Astrocyte (in vitro differentiated cells and primary cell): ENCODE measurements around the gene DCLRE1C.

ENCODE experiments used
- CTCF ChIP-seq: IDR thresholded peaks from 2 replicates; pipeline ENCODE4 v1.5.1; 2011; ENCODE audit warnings: low read depth, mild to moderate bottlenecking, inconsistent platforms, low read length, moderate library complexity; ENCODE audit not compliant: insufficient read depth
- EZH2 ChIP-seq: IDR thresholded peaks from 2 replicates; pipeline ENCODE4 v1.6.1; 2012; ENCODE audit warnings: mild to moderate bottlenecking, low read length, inconsistent platforms; ENCODE audit not compliant: insufficient read depth

- TF ChIP-seq EZH2 (no peak), CTCF (no peak)
Observed at GRCh38 chr10:14873090-14873760, 80.7 kb downstream of the DCLRE1C start.
